ENCODE measurements around the gene SPATA46. TPM values are rescaled to one million over a fixed set of nuclear protein-coding genes. Genes with fewer than 3 reads are reported as not detected.

SPATA46 gene
- total RNA-seq, 4 donors from 2014 or later = not detected

GRCh38 chr1:162385280-162385623, 8.6 kb upstream of the SPATA46 start:
- TF ChIP-seq CTCF (IDR thresholded peaks at IDR 0.05; ENCODE audit: low read depth) = no peak

GRCh38 chr1:162384601-162385279, 8.1 kb upstream of the SPATA46 start:
- no peak for TF ChIP-seq CTCF (IDR thresholded peaks at IDR 0.05; ENCODE audit: low read depth)

- no peak for TF ChIP-seq CTCF (IDR thresholded peaks at IDR 0.05; ENCODE audit: low read depth)
Measured at GRCh38 chr1:162384116-162384515, 7.5 kb upstream of the SPATA46 start.

- TF ChIP-seq CTCF (IDR thresholded peaks at IDR 0.05; ENCODE audit: low read depth) = no peak
Measured at GRCh38 chr1:162383516-162383915, 6.9 kb upstream of the SPATA46 start.

GRCh38 chr1:162383091-162383490, 6.4 kb upstream of the SPATA46 start:
- TF ChIP-seq CTCF (IDR thresholded peaks at IDR 0.05; ENCODE audit: low read depth) = no peak

- TF ChIP-seq CTCF (IDR thresholded peaks at IDR 0.05; ENCODE audit: low read depth) = no peak
Measured at GRCh38 chr1:162381941-162382750, 5.5 kb upstream of the SPATA46 start.

- TF ChIP-seq CTCF (IDR thresholded peaks at IDR 0.05; ENCODE audit: low read depth) = no peak
Measured at GRCh38 chr1:162381383-162381782, 4.7 kb upstream of the SPATA46 start, which contains the start of gene C1orf226. C1orf226 (plus strand) TSS chr1:162381728; CDS start chr1:162381902, 174 bp downstream.

Measured in subcutaneous adipose tissue (tissue), 4 donors.